Duodenal mucosa (tissue), 2 donors: ENCODE results near the gene ZBTB47.

ENCODE experiments used
- H3K27ac ChIP-seq: one replicate; pipeline ENCODE4 v1.7.0; 2013; ENCODE audit warnings: low read depth, low read length
- H3K27me3 ChIP-seq, 2 donors: one replicate each; pipeline ENCODE4 v1.7.0; 2013; ENCODE audit warnings: low read length in 2 of 2, control low read depth in 1 of 2; ENCODE audit not compliant: insufficient read depth in 2 of 2, control insufficient read depth in 1 of 2
- H3K36me3 ChIP-seq, 2 donors: one replicate each; pipeline ENCODE4 v1.7.0; 2013; ENCODE audit warnings: low read length in 2 of 2, control low read depth in 1 of 2; ENCODE audit not compliant: insufficient read depth in 2 of 2, control insufficient read depth in 1 of 2
- H3K4me1 ChIP-seq, 2 donors: one replicate each; pipeline ENCODE4 v1.7.0; 2013; ENCODE audit warnings: low read length in 2 of 2, control low read depth in 1 of 2; ENCODE audit not compliant: insufficient read depth in 2 of 2, control insufficient read depth in 1 of 2
- H3K4me3 ChIP-seq, 2 donors: one replicate each; pipeline ENCODE4 v1.7.0; 2013; ENCODE audit warnings: low read length in 2 of 2, low read depth in 1 of 2
- H3K9ac ChIP-seq, 2 donors: one replicate each; pipeline ENCODE4 v1.7.0; 2013; ENCODE audit warnings: low read length in 2 of 2, low read depth in 1 of 2
- H3K9me3 ChIP-seq, 2 donors: one replicate each; pipeline ENCODE4 v1.7.0; 2013; ENCODE audit warnings: low read length in 2 of 2, control low read depth in 1 of 2; ENCODE audit not compliant: control insufficient read depth in 1 of 2

Gene ZBTB47

GRCh38 chr3:42698911-42699230 is 45.4 kb downstream of the ZBTB47 start:
- Histone ChIP-seq H3K4me3 (no peak overlapping the region), H3K9ac (no peak overlapping the region), H3K4me1 (no peaks in the 10 kb centered on the region), H3K36me3 (no peaks in the 10 kb centered on the region), H3K27ac (no peak overlapping the region), H3K27me3 (peaks cover 0 to 12% of the 10 kb centered on the region in 2 donors), H3K9me3 (no peaks in the 10 kb centered on the region)

DNA sequence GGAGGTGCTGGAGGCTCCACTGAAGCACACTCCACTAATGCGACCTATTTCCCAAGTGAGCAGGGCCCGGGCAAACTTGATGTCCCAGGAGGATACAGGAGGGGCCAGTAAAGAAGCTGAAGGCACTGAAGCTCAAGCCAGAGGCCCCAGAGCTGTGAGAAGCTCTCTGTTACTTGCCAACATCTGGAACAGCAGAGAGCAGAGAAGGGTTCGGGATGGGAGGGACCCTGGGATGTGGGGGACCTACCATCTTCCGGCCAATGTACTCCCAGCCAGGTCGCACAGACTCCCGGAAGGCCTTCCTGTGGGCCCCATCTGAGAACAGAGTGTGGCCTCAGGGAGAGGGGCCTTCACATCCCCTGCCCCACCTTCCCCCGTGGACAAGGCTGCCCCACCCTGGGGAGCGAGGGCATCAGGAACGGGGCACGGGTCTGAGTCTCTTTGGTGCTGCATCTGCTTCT is 46.0 kb downstream of the ZBTB47 start:
- no peaks in the 10 kb centered on the region for H3K4me1 ChIP-seq
- no peak overlapping the region for H3K27ac ChIP-seq
- peaks cover 0 to 12% of the 10 kb centered on the region in 2 donors for H3K27me3 ChIP-seq
- H3K4me3 ChIP-seq = no peak overlapping the region
- H3K9ac ChIP-seq = no peak overlapping the region
- no peaks in the 10 kb centered on the region for H3K36me3 ChIP-seq
- no peaks in the 10 kb centered on the region for H3K9me3 ChIP-seq

DNA sequence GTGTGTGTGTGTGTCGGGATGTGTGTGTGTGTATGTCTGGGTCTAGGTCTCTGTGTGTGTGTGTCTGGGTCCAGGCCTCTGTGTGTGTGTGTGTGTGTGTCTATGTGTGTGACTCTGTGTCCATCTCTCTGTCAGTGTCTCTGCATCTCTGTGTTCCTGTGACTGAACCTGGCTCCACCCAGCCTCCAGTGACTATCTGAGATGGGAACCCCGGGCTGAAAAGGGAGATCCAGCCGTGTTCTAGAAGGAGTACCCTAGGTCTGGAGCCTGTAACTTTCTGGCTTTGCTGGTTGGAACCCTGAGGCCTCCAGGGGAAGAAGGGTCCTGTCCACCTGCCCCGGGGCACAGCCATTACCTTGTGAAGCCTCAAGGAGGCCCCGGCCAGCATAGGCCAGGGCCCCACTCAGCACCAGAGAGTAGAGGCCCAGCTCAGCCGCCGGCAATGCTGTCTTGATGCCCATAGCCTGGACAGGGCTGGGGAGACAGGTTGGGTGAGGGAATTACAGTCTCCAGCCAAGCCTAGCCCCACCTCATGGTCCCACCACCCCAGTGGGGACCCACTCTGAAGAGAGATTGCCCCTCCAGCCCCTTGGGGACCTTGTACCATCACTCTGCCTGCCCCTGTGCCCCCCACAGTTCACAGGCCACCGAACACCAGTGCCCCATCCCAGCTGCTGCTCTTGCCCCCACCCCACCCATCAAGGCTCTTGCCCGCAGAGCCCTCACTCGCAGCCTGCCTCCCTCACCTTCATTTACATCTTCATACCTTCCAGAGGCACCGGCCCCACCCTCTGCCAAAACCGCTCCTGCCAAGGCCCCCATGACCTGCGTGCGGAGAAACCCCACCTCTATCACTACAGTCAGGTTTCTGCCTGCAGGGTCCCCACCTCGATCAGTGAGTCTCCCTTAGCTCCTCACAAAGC is 47.1 kb downstream of the ZBTB47 start:
- Histone ChIP-seq H3K9ac (no peak overlapping the region), H3K36me3 (no peaks in the 10 kb centered on the region), H3K9me3 (no peaks in the 10 kb centered on the region), H3K27ac (no peak overlapping the region), H3K27me3 (peaks cover 0 to 9% of the 10 kb centered on the region in 2 donors), H3K4me1 (no peaks in the 10 kb centered on the region), H3K4me3 (no peak overlapping the region)

GRCh38 chr3:42701371-42702065 is 48.0 kb downstream of the ZBTB47 start:
- H3K4me3 ChIP-seq = no peak overlapping the region
- H3K9me3 ChIP-seq = no peaks in the 10 kb centered on the region
- no peaks in the 10 kb centered on the region for H3K36me3 ChIP-seq
- no peaks in the 10 kb centered on the region for H3K4me1 ChIP-seq
- no peak overlapping the region for H3K27ac ChIP-seq
- no peak overlapping the region for H3K9ac ChIP-seq
- H3K27me3 ChIP-seq = peaks cover 0 to 4% of the 10 kb centered on the region in 2 donors

- no peak within 1 kb of the TSS for H3K27ac ChIP-seq
Observed at GRCh38 chr3:42702066-42702951, 48.8 kb downstream of the ZBTB47 start, which contains the start of gene HHATL. Gene HHATL, minus strand, starts transcription at chr3:42702798. Its CDS starts 1,972 bp downstream, at chr3:42700826.

DNA sequence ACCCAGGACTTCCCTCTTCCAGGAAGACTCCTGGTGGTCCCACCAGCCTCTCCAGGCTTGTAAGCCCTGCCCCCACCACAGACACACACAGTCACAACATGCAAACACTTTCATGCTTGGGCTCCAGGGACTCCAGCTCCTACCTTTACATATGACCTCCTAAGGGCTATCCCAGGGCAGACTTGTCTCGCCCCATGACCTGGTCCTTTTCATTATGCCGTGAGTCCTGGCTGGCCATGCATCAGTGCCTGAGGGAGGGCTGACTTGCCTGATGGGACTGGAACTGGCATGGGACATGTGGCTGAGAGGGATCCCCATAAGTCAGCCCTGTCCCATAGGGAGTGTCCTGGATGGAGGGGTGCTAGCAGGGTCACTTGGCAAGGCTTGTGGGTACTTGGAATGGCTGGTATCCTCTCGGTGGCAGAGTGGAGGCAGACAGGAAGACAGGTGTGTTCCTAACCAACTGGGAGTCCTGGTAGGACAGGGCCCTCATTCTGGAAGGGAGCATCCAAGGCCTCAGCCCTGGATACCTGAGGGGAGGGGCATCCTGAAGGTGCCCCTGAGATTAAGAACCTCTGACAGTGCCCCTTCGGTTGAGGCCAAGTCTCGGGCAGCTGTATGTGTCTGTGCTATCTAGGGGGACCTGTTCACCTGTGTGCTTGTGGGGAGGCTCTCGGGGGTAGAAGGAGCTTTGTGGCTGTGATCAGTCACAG is 49.6 kb downstream of the ZBTB47 start:
- Histone ChIP-seq H3K9me3 (no peaks in the 10 kb centered on the region), H3K9ac (no peak overlapping the region), H3K36me3 (no peaks in the 10 kb centered on the region), H3K4me3 (no peak overlapping the region), H3K4me1 (no peaks in the 10 kb centered on the region), H3K27ac (no peak overlapping the region), H3K27me3 (peaks cover 0 to 4% of the 10 kb centered on the region in 2 donors)

More at GRCh38 chr3:42702066-42702951, 48.8 kb downstream of the ZBTB47 start, which contains the start of gene HHATL:
- Histone ChIP-seq H3K9me3 (no peaks in the 10 kb centered on the region), H3K36me3 (no peaks in the 10 kb centered on the region), H3K9ac (no peak within 1 kb of the TSS), H3K4me1 (no peaks in the 10 kb centered on the region), H3K27me3 (peaks cover 0 to 4% of the 10 kb centered on the region in 2 donors), H3K4me3 (no peak within 1 kb of the TSS)

DNA sequence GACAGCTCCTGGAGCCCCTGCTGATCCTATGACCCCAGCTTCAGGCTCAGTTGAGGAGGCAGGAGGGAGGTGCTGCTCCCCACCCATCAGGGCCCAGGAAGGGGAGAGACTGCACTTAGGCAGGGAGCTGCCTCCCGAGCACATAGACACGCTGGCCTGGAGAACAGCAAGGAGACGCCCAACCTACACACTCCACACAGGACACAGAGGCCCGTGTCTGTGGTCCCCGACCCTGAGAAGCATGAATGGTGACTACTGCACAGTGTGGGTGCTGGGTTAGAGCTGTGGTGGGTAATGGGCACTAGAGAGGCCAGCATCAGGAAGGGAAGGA is 50.2 kb downstream of the ZBTB47 start:
- Histone ChIP-seq H3K36me3 (no peaks in the 10 kb centered on the region), H3K27me3 (peaks cover 0 to 4% of the 10 kb centered on the region in 2 donors), H3K9me3 (no peaks in the 10 kb centered on the region), H3K27ac (no peak overlapping the region), H3K4me1 (no peaks in the 10 kb centered on the region), H3K9ac (no peak overlapping the region), H3K4me3 (no peak overlapping the region)

DNA sequence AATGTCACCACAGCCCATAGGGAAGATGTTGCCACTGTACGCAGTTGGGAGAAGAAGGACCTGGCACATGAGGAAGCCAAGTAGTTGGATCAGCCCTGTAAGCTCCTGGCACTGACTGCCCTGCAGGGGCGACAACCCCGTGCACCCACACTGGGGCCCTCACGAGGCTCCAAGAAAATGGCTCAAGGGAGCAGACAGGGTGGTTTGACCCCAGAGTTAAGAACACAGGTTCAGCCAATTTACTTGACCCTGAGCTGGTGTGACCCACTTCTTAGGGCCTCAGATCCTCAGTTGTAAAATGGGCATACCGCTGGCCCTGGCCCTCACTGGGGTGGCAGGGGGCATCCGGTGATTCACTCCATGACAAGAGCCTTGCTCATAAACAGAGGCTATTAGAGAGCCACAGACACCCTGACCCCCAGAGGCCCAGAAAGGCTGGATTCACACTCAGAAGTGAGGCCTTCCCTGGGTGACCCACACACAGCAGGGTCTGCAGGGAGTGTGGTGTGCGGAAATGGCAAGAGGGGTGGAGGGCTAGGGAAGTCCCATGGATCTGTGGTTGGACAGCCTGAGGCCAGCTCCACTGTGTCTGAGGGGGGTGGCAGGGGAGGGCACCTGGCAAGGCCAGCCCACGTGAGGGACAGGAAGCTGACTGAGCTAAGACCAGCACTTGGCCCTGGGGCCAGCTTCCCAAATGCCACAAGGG is 50.8 kb downstream of the ZBTB47 start:
- Histone ChIP-seq H3K4me3 (no peak overlapping the region), H3K27ac (no peak overlapping the region), H3K9ac (no peak overlapping the region), H3K36me3 (no peaks in the 10 kb centered on the region), H3K4me1 (no peaks in the 10 kb centered on the region), H3K27me3 (peaks cover 0 to 4% of the 10 kb centered on the region in 2 donors), H3K9me3 (no peaks in the 10 kb centered on the region)
